ENCODE data around the gene DDX6. TPM values are rescaled to one million over a fixed set of nuclear protein-coding genes. Genes with fewer than 3 reads are reported as not detected.

DDX6 gene
- 41.4 and 43.8 TPM in 2 replicates for polyA plus RNA-seq (2011; rRNA removed)
- 3.2 and 4.6 TPM in 2 replicates for polyA plus RNA-seq (2012; cell fraction: cytosol; rRNA removed)
- 3.1 and 5.9 TPM in 2 replicates for polyA plus RNA-seq (2012; cell fraction: nucleus; rRNA removed)
- polyA plus RNA-seq (2017; fragmentation: RNase III; extraction: RNeasy Plus Mini Kit Qiagen cat#74134 plus additional on column Dnase treatment) = 35.1 to 37.7 TPM (median 36.3 TPM) in 3 replicates
- polyA minus RNA-seq (2011; rRNA and poly(A)+ RNA removed) = 70.5 and 78.4 TPM in 2 replicates

- ChIA-PET CTCF (interaction anchor here (0.6 to 4.1 kb wide), 27 partner anchors 9 to 352 kb away, joined by 3 to 18 read pairs (median 4); partner anchors contain the start of gene BCL9L), POLR2A (interaction anchor here (0.5 to 1.7 kb wide), 11 partner anchors 8 to 389 kb away, joined by 3 to 10 read pairs (median 6); partner anchors contain the start of gene BCL9L)
- Histone ChIP-seq H3K9me3 (no peaks in the 10 kb centered on the region), H3K4me2 (peak within 1 kb of the TSS; percentile 91), H3K27ac (peak within 1 kb of the TSS; percentile 100), H3K4me3 (peak within 1 kb of the TSS; percentile 69), H3K4me1 (peaks cover 23% of the 10 kb centered on the region)
- ATAC-seq (peak; percentile 79 to 81), DNase-seq (ENCODE audit: low read depth in 1 of 2, low spot score in 1 of 2) (peak; percentile 62 to 81), FAIRE-seq (no peak)
- no peak for TF ChIP-seq CHD2 (IDR thresholded peaks at IDR 0.05; ENCODE audit: low read length, partially characterized antibody)
- TF ChIP-seq EP300 (IDR thresholded peaks at IDR 0.05) = no peak
- TF ChIP-seq PHF8 (IDR thresholded peaks at IDR 0.05; ENCODE audit: borderline replicate concordance, low read depth) = peak; percentile 75; the same call in 1 of the 2 replicates
- peak in 1 of 2 experiments; percentile 14; a peak in 1 of 5 replicates for TF ChIP-seq RAD21 (conservative IDR thresholded peaks at IDR 0.05 in 1 of 2, IDR thresholded peaks at IDR 0.05 in 1 of 2)
- TF ChIP-seq MYC (IDR thresholded peaks at IDR 0.05; ENCODE audit: borderline replicate concordance, low read length) = peak; percentile 49; the same call in 1 of the 2 replicates
- TF ChIP-seq ZC3H11A (IDR thresholded peaks at IDR 0.05) = no peak
- no peak for TF ChIP-seq GATA3 (IDR thresholded peaks at IDR 0.05; ENCODE audit: borderline replicate concordance)
- TF ChIP-seq CEBPB (IDR thresholded peaks at IDR 0.05) = peak in 1 of 2 experiments; percentile 8; a peak in 1 of 4 replicates
- peak; percentile 47 to 79; a peak in 4 of 5 replicates for TF ChIP-seq JUN (IDR thresholded peaks at IDR 0.05)
- TF ChIP-seq ZNF302 (CRISPR knock-in tag; IDR thresholded peaks at IDR 0.05) = no peak
- TF ChIP-seq HDAC2 (IDR thresholded peaks at IDR 0.05) = no peak
- no peak for TF ChIP-seq POLR2AphosphoS2 (conservative IDR thresholded peaks at IDR 0.05; ENCODE audit: low read length)
- no peak for TF ChIP-seq CBX8 (IDR thresholded peaks at IDR 0.05)
- TF ChIP-seq RNF2 (IDR thresholded peaks at IDR 0.05; ENCODE audit: borderline replicate concordance, low read depth) = no peak
- no peak for TF ChIP-seq SREBF2 (IDR thresholded peaks at IDR 0.05)
- TF ChIP-seq FOSL2 (IDR thresholded peaks at IDR 0.05) = no peak
- no peak for TF ChIP-seq FOSL2 (CRISPR knock-in tag; IDR thresholded peaks at IDR 0.05)
- TF ChIP-seq SMC3 (IDR thresholded peaks at IDR 0.05) = no peak
- TF ChIP-seq MAX (IDR thresholded peaks at IDR 0.05) = peak; percentile 30
- TF ChIP-seq POLR2A (IDR thresholded peaks at IDR 0.05; ENCODE audit: low read length) = peak; percentile 62
- no peak; the same call in 2 of the 3 replicates for TF ChIP-seq CTCF (IDR thresholded peaks at IDR 0.05)
- no peak for TF ChIP-seq CHD4 (IDR thresholded peaks at IDR 0.05; ENCODE audit: borderline replicate concordance)
- TF ChIP-seq EHMT2 (IDR thresholded peaks at IDR 0.05; ENCODE audit: low read depth) = no peak
- TF ChIP-seq REST (IDR thresholded peaks at IDR 0.05) = no peak
- no peak for TF ChIP-seq MAFK (IDR thresholded peaks at IDR 0.05; ENCODE audit: partially characterized antibody)
- no peak for TF ChIP-seq RFX5 (IDR thresholded peaks at IDR 0.05)
- no peak for TF ChIP-seq NR3C1 (IDR thresholded peaks at IDR 0.05)
- 2% methylated on average over 20 of the region's 81 CpGs for WGBS (ENCODE audit: missing lambda C conversion rate)
Measured at GRCh38 chr11:118791111-118791960, at the start of gene DDX6. Gene DDX6 (minus strand): TSS chr11:118791164. CDS start chr11:118786251, 4,913 bp downstream.
